NB4 (cell line): ENCODE data around the gene TBC1D1.

Experiments
- DNase-seq: peaks from one replicate; pipeline ENCODE4 v3.0.0; 2010; ENCODE audit warnings: low read depth
- H3K4me3 ChIP-seq: one replicate; pipeline ENCODE4 v1.5.1; 2011; ENCODE audit warnings: mild to moderate bottlenecking, low read depth, low read length, moderate library complexity
- MAX ChIP-seq: IDR thresholded peaks from 2 replicates; pipeline ENCODE4 v1.6.1; 2011; ENCODE audit warnings: low read depth, low read length
- MYC ChIP-seq: IDR thresholded peaks from 2 replicates; pipeline ENCODE4 v1.6.1; 2011; ENCODE audit warnings: low read depth, low read length
- POLR2A ChIP-seq: IDR thresholded peaks from 2 replicates; pipeline ENCODE4 v1.6.1; 2011; ENCODE audit warnings: mild to moderate bottlenecking; ENCODE audit not compliant: insufficient read length; ENCODE audit errors: extremely low read depth
- TF ChIP-seq, protein P1 (sequence below): IDR thresholded peaks from one replicate; pipeline ENCODE4 v1.5.1; 2012; ENCODE audit warnings: low read depth, low read length

TBC1D1 gene

DNA sequence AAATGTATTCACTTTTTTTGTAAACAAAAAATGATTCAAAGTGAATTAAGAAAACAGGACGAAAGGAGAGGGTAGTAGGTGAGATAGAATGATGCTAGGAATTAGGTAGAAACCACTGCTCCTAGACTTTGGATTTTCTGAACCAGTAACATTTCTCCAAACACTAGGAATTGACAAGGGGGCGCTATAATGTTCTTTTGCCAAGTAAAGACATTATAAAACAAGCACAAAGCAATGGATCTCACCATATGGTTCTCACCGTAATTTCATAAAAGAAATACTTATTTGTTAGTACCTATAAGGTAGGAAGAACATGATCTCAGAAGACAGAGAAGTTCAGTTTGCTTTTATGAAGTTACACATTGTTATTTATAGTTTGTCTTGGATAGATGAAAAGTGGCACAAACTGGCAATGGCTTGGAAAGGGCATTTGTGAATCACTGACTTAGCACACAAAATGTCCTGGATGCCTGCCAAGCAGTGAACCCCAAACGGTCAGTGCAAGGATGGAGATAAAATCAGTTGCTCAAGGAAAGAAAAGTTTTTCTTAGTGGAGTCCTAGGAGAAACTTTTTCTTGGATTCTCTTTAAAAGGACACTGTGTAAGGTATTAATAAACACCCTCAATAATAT lies 8.1 kb upstream of the TBC1D1 start:
- no peak for DNase-seq
- no peak overlapping the region for H3K4me3 ChIP-seq
- TF ChIP-seq, protein P1, sequence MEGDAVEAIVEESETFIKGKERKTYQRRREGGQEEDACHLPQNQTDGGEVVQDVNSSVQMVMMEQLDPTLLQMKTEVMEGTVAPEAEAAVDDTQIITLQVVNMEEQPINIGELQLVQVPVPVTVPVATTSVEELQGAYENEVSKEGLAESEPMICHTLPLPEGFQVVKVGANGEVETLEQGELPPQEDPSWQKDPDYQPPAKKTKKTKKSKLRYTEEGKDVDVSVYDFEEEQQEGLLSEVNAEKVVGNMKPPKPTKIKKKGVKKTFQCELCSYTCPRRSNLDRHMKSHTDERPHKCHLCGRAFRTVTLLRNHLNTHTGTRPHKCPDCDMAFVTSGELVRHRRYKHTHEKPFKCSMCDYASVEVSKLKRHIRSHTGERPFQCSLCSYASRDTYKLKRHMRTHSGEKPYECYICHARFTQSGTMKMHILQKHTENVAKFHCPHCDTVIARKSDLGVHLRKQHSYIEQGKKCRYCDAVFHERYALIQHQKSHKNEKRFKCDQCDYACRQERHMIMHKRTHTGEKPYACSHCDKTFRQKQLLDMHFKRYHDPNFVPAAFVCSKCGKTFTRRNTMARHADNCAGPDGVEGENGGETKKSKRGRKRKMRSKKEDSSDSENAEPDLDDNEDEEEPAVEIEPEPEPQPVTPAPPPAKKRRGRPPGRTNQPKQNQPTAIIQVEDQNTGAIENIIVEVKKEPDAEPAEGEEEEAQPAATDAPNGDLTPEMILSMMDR = peak; percentile 13
- TF ChIP-seq MYC = no peak

- no peak for DNase-seq
- TF ChIP-seq MYC (no peak), POLR2A (no peak), MAX (no peak)
- TF ChIP-seq, protein P1 = no peak
- no peak overlapping the region for H3K4me3 ChIP-seq
Observed at GRCh38 chr4:37884855-37885487, 5.9 kb upstream of the TBC1D1 start.

- no peak overlapping the region for H3K4me3 ChIP-seq
- DNase-seq = peak; percentile 54
- TF ChIP-seq, protein P1 = no peak
- TF ChIP-seq MYC (no peak), POLR2A (no peak), MAX (no peak)
Observed at GRCh38 chr4:37885496-37885895, 5.4 kb upstream of the TBC1D1 start.

DNA sequence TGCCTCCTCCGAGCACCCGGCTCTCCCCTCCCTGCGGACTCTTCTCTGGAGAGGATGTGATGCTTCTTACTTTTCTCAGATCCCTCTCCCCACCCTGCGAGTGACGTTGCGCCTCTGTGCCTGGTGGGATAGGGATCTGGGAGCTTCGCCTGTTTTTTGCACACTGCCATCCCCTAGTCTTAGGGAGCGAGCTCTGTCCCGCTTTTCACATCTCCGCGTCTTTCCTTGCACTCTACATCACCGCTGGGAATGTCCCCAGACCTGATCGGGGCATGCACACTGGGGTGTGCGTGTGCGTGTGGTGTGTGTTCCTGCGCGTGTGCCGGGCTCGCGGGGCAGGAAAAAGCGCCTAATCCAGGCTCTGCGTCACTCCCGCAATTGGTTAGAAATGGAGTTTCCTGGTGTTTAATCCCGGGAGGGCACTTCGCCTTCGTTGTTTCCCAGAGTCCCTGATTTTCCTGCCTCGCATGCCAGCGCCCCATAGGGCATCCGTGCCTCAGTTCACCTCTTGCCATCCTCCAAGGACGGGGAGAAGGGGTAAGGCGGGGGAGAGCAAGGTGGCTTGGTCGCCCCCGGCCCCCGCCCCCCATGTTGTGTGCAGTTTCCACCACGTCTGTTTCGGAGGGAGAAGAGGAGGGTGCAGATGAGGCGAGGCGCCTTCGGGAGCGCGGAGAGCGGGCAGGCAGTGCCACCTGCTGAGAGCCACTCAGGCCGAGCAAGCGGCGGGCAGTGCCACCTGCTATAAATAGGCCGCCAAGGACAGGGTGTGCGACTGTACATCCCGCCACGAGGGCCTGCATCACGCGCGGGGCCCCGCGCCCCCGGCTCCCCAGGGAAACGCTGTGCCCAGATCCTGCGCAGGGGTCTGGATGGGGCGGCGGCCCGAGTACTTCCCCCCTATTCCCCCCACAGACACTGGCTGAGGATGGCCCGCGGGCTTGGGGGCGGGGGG lies 759 bp upstream of the TBC1D1 start:
- DNase-seq = no peak
- TF ChIP-seq, protein P1 = no peak
- TF ChIP-seq MYC = no peak
- TF ChIP-seq MAX = no peak
- H3K4me3 ChIP-seq = no peak overlapping the region

- peak overlapping the region; percentile 68 for H3K4me3 ChIP-seq
Observed at GRCh38 chr4:37891260-37892159, 626 bp downstream of the TBC1D1 start.

More at GRCh38 chr4:37891260-37892159, 626 bp downstream of the TBC1D1 start:
- DNase-seq = peak; percentile 72
- TF ChIP-seq, protein P1 = peak; percentile 14
- TF ChIP-seq POLR2A = no peak
- peak; percentile 49; the same call in 1 of the 2 replicates for TF ChIP-seq MYC
- peak; percentile 52; the same call in 1 of the 2 replicates for TF ChIP-seq MAX
